Stimulated activated CD4-positive, alpha-beta T cell treated with anti-CD3 and anti-CD28 coated beads, Interleukin-4, amount 100 ng/mL, for 24 hours (primary cell): ENCODE results near the gene NPM3.

Source experiments
- DNase-seq: peaks from one replicate; pipeline ENCODE4 v3.0.0-alpha.2; 2020

Gene NPM3

GRCh38 chr10:101782811-101783735 is at the start of gene NPM3:
Gene NPM3, minus strand, starts transcription at chr10:101783446. Its CDS starts 56 bp downstream, at chr10:101783390.
- DNase-seq, result peak; percentile 91

GRCh38 chr10:101832325-101832771 is 49.1 kb upstream of the NPM3 start:
- no peak for DNase-seq

- DNase-seq, result no peak
Observed at GRCh38 chr10:101831169-101831811, 48.0 kb upstream of the NPM3 start.

GRCh38 chr10:101830322-101831168 is 47.3 kb upstream of the NPM3 start:
- peak; percentile 93 for DNase-seq

- peak; percentile 50 for DNase-seq
Observed at GRCh38 chr10:101829561-101830315, 46.5 kb upstream of the NPM3 start.

GRCh38 chr10:101828766-101829551 is 45.7 kb upstream of the NPM3 start:
- no peak for DNase-seq

GRCh38 chr10:101827919-101828600 is 44.8 kb upstream of the NPM3 start:
- no peak for DNase-seq

- no peak for DNase-seq
Observed at GRCh38 chr10:101826852-101827434, 43.7 kb upstream of the NPM3 start.

GRCh38 chr10:101824736-101825135 is 41.5 kb upstream of the NPM3 start:
- DNase-seq, result no peak

GRCh38 chr10:101818872-101819633 is 35.8 kb upstream of the NPM3 start:
- DNase-seq, result no peak

GRCh38 chr10:101818119-101818871 is 35.0 kb upstream of the NPM3 start, which contains the start of gene OGA:
Gene OGA, minus strand, starts transcription at chr10:101818444. Its CDS starts 422 bp downstream, at chr10:101818022.
- DNase-seq, result peak; percentile 98

- DNase-seq, result peak; percentile 49
Observed at GRCh38 chr10:101817337-101818118, 34.3 kb upstream of the NPM3 start.

- DNase-seq, result no peak
Observed at GRCh38 chr10:101816913-101817336, 33.7 kb upstream of the NPM3 start.

- DNase-seq, result no peak
Observed at GRCh38 chr10:101816376-101816775, 33.1 kb upstream of the NPM3 start.

- no peak for DNase-seq
Observed at GRCh38 chr10:101814466-101815071, 31.3 kb upstream of the NPM3 start.

GRCh38 chr10:101812606-101813005 is 29.4 kb upstream of the NPM3 start:
- no peak for DNase-seq

GRCh38 chr10:101807158-101807557 is 23.9 kb upstream of the NPM3 start:
- no peak for DNase-seq
